ENCODE results near the gene EXD1. TPM values are rescaled to one million over a fixed set of nuclear protein-coding genes. Genes with fewer than 3 reads are reported as not detected.

Gene EXD1
- total RNA-seq, 1 experiment from 2014 or later = not detected

- ChIA-PET CTCF (no interaction called here), POLR2A (no interaction called here)
- Histone ChIP-seq H3K4me3 (ENCODE audit: low read depth, low read length) (no peak overlapping the region), H3K27me3 (replicated peaks; ENCODE audit: control insufficient read depth, insufficient read depth, low read length) (no peaks in the 10 kb centered on the region), H3K9me3 (no peaks in the 10 kb centered on the region), H3K36me3 (ENCODE audit: control insufficient read depth, insufficient read depth, low read length) (no peaks in the 10 kb centered on the region), H3K4me1 (no peaks in the 10 kb centered on the region)
- H3K4me3 Mint-ChIP-seq (ENCODE audit: unreplicated experiment) = no peak overlapping the region
- H3K9me3 Mint-ChIP-seq (ENCODE audit: unreplicated experiment) = no peaks in the 10 kb centered on the region
- no peaks in the 10 kb centered on the region for H3K4me1 Mint-ChIP-seq (ENCODE audit: low read depth, unreplicated experiment)
- H3K36me3 Mint-ChIP-seq (ENCODE audit: insufficient read depth, unreplicated experiment) = no peaks in the 10 kb centered on the region
- no peak for TF ChIP-seq CTCF (IDR thresholded peaks at IDR 0.05; ENCODE audit: insufficient read depth in 1 of 2, low read depth in 1 of 2, low read length in 1 of 2, severe bottlenecking in 1 of 2, unreplicated experiment in 1 of 2)
- H3K27ac Mint-ChIP-seq (ENCODE audit: unreplicated experiment) = no peak overlapping the region
- no TSS peak for BruUV-seq (replicated peaks)
- DNase-seq = no peak
- intact Hi-C loops (cut with micrococcal nuclease; ENCODE audit: unreplicated experiment) = no loop called here
- no peaks in the 10 kb centered on the region for H3K27me3 Mint-ChIP-seq (ENCODE audit: insufficient read depth, unreplicated experiment)
Measured at GRCh38 chr15:41199470-41199869, 31.1 kb downstream of the EXD1 start.

GRCh38 chr15:41194444-41194843, 36.1 kb downstream of the EXD1 start:
- Histone ChIP-seq H3K4me3 (ENCODE audit: low read depth, low read length) (no peak overlapping the region), H3K9me3 (no peaks in the 10 kb centered on the region), H3K36me3 (ENCODE audit: control insufficient read depth, insufficient read depth, low read length) (no peaks in the 10 kb centered on the region), H3K27me3 (replicated peaks; ENCODE audit: control insufficient read depth, insufficient read depth, low read length) (no peaks in the 10 kb centered on the region), H3K4me1 (no peaks in the 10 kb centered on the region)
- no peaks in the 10 kb centered on the region for H3K9me3 Mint-ChIP-seq (ENCODE audit: unreplicated experiment)
- intact Hi-C loops (cut with micrococcal nuclease; ENCODE audit: unreplicated experiment) = no loop called here
- no peak overlapping the region for H3K27ac Mint-ChIP-seq (ENCODE audit: unreplicated experiment)
- no peaks in the 10 kb centered on the region for H3K4me1 Mint-ChIP-seq (ENCODE audit: low read depth, unreplicated experiment)
- ChIA-PET POLR2A (interaction anchor here (0.7 kb wide), 1 partner anchor 767 kb away, joined by 15 read pairs; no protein-coding TSS in a partner anchor), CTCF (interaction anchor here (0.6 kb wide), 1 partner anchor 176 kb away, joined by 3 read pairs; no protein-coding TSS in a partner anchor)
- no peak for TF ChIP-seq CTCF (IDR thresholded peaks at IDR 0.05; ENCODE audit: insufficient read depth in 1 of 2, low read depth in 1 of 2, low read length in 1 of 2, severe bottlenecking in 1 of 2, unreplicated experiment in 1 of 2)
- H3K4me3 Mint-ChIP-seq (ENCODE audit: unreplicated experiment) = no peak overlapping the region
- no peaks in the 10 kb centered on the region for H3K36me3 Mint-ChIP-seq (ENCODE audit: insufficient read depth, unreplicated experiment)
- BruUV-seq (replicated peaks) = no TSS peak
- no peaks in the 10 kb centered on the region for H3K27me3 Mint-ChIP-seq (ENCODE audit: insufficient read depth, unreplicated experiment)
- no peak for DNase-seq

- H3K36me3 Mint-ChIP-seq (ENCODE audit: insufficient read depth, unreplicated experiment) = no peaks in the 10 kb centered on the region
- POLR2A ChIA-PET = no interaction called here
- Histone ChIP-seq H3K4me1 (no peaks in the 10 kb centered on the region), H3K36me3 (ENCODE audit: control insufficient read depth, insufficient read depth, low read length) (no peaks in the 10 kb centered on the region), H3K4me3 (ENCODE audit: low read depth, low read length) (no peak overlapping the region), H3K9me3 (no peaks in the 10 kb centered on the region), H3K27me3 (replicated peaks; ENCODE audit: control insufficient read depth, insufficient read depth, low read length) (no peaks in the 10 kb centered on the region)
- intact Hi-C loops (cut with micrococcal nuclease; ENCODE audit: unreplicated experiment) = loop anchor here (10.0 kb wide), 1 partner anchor 159 kb away; no protein-coding TSS in a partner anchor
- H3K4me1 Mint-ChIP-seq (ENCODE audit: low read depth, unreplicated experiment) = no peaks in the 10 kb centered on the region
- BruUV-seq (replicated peaks) = no TSS peak
- no peaks in the 10 kb centered on the region for H3K9me3 Mint-ChIP-seq (ENCODE audit: unreplicated experiment)
- no peaks in the 10 kb centered on the region for H3K27me3 Mint-ChIP-seq (ENCODE audit: insufficient read depth, unreplicated experiment)
- no peak for TF ChIP-seq CTCF (IDR thresholded peaks at IDR 0.05; ENCODE audit: insufficient read depth in 1 of 2, low read depth in 1 of 2, low read length in 1 of 2, severe bottlenecking in 1 of 2, unreplicated experiment in 1 of 2)
- no peak overlapping the region for H3K27ac Mint-ChIP-seq (ENCODE audit: unreplicated experiment)
- CTCF ChIA-PET = interaction anchor here (1.1 kb wide), 1 partner anchor 278 kb away, joined by 3 read pairs; no protein-coding TSS in a partner anchor
- DNase-seq = no peak
- no peak overlapping the region for H3K4me3 Mint-ChIP-seq (ENCODE audit: unreplicated experiment)
Measured at GRCh38 chr15:41183581-41183980, 47.0 kb downstream of the EXD1 start.
